Parathyroid adenoma (tissue), 2 donors: ENCODE measurements around the gene DGKD.

Experiments
- H2AFZ ChIP-seq: fragments of 300-600 bp; sonication (generic); one replicate; pipeline ENCODE4 v1.7.0; 2017; ENCODE audit warnings: antibody characterized with exemption, mild to moderate bottlenecking
- H3K27ac ChIP-seq: fragments of 300-600 bp; sonication (generic); one replicate; pipeline ENCODE4 v1.7.0; 2017
- H3K27me3 ChIP-seq: fragments of 300-600 bp; sonication (generic); one replicate; pipeline ENCODE4 v1.7.0; 2017; ENCODE audit warnings: low read length; ENCODE audit not compliant: control insufficient read depth, insufficient read depth
- H3K36me3 ChIP-seq: fragments of 300-600 bp; sonication (generic); one replicate; pipeline ENCODE4 v1.7.0; 2017; ENCODE audit warnings: low read length; ENCODE audit not compliant: control insufficient read depth, insufficient read depth
- H3K4me1 ChIP-seq: fragments of 300-600 bp; sonication (generic); one replicate; pipeline ENCODE4 v1.7.0; 2017; ENCODE audit warnings: control low read depth
- H3K4me2 ChIP-seq: fragments of 300-600 bp; sonication (generic); one replicate; pipeline ENCODE4 v1.7.0; 2017; ENCODE audit warnings: low read length
- H3K4me3 ChIP-seq: fragments of 300-600 bp; sonication (generic); one replicate; pipeline ENCODE4 v1.7.0; 2017; ENCODE audit warnings: low read depth, low read length
- H3K79me2 ChIP-seq: fragments of 300-600 bp; sonication (generic); one replicate; pipeline ENCODE4 v1.7.0; 2017; ENCODE audit warnings: control low read depth
- H3K9ac ChIP-seq: fragments of 300-600 bp; sonication (generic); one replicate; pipeline ENCODE4 v1.7.0; 2017; ENCODE audit warnings: mild to moderate bottlenecking
- H3K9me3 ChIP-seq: fragments of 300-600 bp; sonication (generic); one replicate; pipeline ENCODE4 v1.7.0; 2017; ENCODE audit warnings: low read length; ENCODE audit not compliant: control insufficient read depth
- TF ChIP-seq, protein P1 (sequence below): fragments of 300-600 bp; sonication (generic); IDR thresholded peaks from one replicate; pipeline ENCODE4 v1.7.0; 2017; ENCODE audit warnings: antibody characterized with exemption, mild to moderate bottlenecking
- donor health status: primary hyperparathyroidism.

The DGKD gene

DNA sequence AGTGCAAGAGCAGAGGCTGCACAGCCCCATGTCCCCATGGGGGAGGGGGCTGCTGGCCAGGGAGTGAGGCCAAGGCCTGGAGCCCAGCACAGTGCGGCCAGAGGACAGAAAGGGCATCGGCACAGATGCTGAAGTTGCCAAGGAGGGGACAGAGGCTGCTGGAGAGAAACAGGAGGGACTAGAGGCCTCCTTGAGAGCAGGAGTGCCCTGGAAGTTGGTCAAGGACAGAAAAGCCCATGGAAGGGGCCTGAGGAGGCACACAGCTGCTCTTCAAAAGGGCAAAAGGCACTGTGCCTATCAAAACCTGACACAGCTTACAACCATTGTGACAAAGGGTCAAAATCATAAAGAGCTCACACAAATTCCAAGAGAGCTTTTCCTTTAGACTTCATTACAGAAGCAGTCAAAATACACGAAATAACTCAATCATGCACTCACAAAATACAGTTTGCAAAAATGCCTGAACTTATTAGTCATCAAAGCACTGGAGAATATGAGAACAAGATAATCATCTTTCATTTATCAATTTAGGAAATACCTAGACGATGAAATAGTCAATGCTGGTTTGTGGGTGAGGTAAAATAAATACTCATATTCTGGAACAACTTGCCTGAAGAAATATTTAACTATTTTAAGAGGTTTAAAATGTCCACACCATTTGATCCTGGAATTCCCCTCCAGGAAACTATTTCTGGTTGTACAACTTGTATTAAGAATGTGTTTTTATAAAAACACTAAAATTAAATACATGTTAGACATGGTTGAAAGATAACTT, 132.7 kb downstream of the DGKD start:
- Histone ChIP-seq H2AFZ (no peak overlapping the region), H3K4me2 (no peak overlapping the region), H3K4me3 (no peak overlapping the region), H3K27ac (no peak overlapping the region), H3K79me2 (no peaks in the 10 kb centered on the region), H3K36me3 (no peaks in the 10 kb centered on the region), H3K9ac (no peak overlapping the region), H3K27me3 (no peaks in the 10 kb centered on the region), H3K4me1 (no peaks in the 10 kb centered on the region), H3K9me3 (no peaks in the 10 kb centered on the region)
- TF ChIP-seq, protein P1, sequence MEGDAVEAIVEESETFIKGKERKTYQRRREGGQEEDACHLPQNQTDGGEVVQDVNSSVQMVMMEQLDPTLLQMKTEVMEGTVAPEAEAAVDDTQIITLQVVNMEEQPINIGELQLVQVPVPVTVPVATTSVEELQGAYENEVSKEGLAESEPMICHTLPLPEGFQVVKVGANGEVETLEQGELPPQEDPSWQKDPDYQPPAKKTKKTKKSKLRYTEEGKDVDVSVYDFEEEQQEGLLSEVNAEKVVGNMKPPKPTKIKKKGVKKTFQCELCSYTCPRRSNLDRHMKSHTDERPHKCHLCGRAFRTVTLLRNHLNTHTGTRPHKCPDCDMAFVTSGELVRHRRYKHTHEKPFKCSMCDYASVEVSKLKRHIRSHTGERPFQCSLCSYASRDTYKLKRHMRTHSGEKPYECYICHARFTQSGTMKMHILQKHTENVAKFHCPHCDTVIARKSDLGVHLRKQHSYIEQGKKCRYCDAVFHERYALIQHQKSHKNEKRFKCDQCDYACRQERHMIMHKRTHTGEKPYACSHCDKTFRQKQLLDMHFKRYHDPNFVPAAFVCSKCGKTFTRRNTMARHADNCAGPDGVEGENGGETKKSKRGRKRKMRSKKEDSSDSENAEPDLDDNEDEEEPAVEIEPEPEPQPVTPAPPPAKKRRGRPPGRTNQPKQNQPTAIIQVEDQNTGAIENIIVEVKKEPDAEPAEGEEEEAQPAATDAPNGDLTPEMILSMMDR = no peak

DNA sequence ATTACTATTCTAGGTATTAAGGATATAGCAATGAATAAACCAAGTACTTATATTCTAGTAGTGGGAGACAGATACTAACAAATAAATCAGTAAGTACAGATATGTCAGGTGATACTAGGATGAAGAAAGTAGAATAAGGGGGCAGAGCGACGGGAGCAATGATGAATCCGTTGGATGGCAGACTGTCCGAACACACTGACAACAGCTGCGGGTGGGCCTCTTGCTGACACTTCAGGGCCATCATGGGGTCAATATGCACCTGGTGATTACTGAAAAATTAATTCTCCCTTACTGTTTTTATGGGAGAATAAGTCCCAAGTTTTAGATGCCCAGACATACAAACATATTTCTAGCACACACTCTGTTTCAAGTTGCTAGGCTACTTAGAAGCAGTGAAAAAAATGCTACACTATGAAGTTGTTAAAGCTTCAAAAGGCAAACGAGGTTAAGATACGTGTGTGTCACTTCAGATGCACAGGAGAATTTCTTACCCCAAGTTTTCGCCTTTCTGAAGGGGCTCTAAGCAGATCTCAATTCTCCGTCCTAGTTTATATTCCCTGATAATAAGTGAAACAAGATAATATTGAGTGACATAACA, 133.6 kb downstream of the DGKD start:
- no peaks in the 10 kb centered on the region for H3K27me3 ChIP-seq
- no peaks in the 10 kb centered on the region for H3K4me1 ChIP-seq
- H3K9ac ChIP-seq = no peak overlapping the region
- TF ChIP-seq, protein P1 = no peak
- no peaks in the 10 kb centered on the region for H3K79me2 ChIP-seq
- H3K4me3 ChIP-seq = no peak overlapping the region
- H2AFZ ChIP-seq = no peak overlapping the region
- no peaks in the 10 kb centered on the region for H3K9me3 ChIP-seq
- H3K36me3 ChIP-seq = no peaks in the 10 kb centered on the region
- no peak overlapping the region for H3K27ac ChIP-seq
- no peak overlapping the region for H3K4me2 ChIP-seq

DNA sequence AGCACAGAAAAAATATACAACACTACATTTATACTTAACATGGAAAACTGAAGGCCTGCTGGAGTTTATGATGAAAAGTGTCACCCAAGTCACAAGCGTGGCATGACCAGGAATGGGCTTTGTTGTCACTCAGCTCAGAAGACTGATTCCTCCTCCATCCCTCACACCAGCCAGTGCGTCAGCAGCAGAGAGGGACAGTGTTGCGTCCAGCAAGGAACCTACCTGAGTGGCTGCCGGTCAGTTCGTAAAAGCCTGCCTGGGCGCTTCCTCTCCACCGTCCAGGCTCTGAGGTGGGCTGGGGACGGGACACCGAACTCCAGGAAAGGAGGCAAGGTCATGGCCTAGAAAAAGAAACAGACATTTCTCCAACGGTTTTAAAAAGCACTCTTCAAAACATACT, 134.8 kb downstream of the DGKD start:
- Histone ChIP-seq H3K4me2 (no peak overlapping the region), H3K4me3 (no peak overlapping the region), H3K79me2 (no peaks in the 10 kb centered on the region), H3K27ac (no peak overlapping the region), H3K9me3 (no peaks in the 10 kb centered on the region), H3K9ac (no peak overlapping the region), H3K27me3 (no peaks in the 10 kb centered on the region), H3K4me1 (no peaks in the 10 kb centered on the region), H2AFZ (no peak overlapping the region), H3K36me3 (no peaks in the 10 kb centered on the region)
- TF ChIP-seq, protein P1 = no peak

DNA sequence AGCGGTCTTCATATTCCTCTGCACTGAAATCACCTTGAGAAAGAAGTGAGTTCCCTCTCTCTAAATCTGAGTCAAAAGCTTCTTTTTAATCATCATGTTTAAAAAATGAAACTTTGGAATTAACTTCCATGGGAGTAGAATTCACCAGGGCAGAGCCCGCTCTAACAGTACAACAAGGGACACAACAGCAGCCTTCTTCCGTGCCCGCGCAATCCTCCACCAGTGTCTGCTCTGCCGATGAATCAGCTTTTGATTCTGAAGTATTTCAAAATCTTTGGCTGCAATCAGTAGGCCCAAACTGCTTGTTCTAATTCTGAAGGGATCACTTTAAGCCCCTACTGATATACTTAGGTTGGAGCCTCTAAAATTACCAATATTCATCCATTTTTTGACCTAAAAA, 135.4 kb downstream of the DGKD start:
- Histone ChIP-seq H3K4me1 (no peaks in the 10 kb centered on the region), H3K27me3 (no peaks in the 10 kb centered on the region), H3K9ac (no peak overlapping the region), H3K4me2 (no peak overlapping the region), H3K27ac (no peak overlapping the region), H3K36me3 (no peaks in the 10 kb centered on the region), H3K9me3 (no peaks in the 10 kb centered on the region), H3K4me3 (no peak overlapping the region), H2AFZ (no peak overlapping the region), H3K79me2 (no peaks in the 10 kb centered on the region)
- TF ChIP-seq, protein P1 = no peak

DNA sequence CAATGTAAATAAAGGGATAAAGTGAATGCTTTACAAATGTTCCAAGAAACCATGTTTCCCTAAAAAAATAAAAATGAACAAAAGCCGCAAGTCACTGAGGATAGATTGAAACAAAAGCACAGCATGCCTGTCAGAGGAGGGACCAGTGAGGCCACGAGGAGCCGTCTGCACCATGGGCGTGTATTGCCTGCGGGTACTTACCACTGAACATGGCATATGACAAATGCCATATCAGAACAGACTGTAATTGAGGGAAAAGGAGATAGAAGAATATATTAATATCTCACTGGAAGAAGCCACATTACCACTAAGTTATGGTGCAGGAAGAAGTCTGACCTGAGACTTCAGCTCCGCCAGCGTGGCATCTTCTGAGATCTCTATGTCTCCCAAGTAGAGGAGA, 136.5 kb downstream of the DGKD start:
- no peak overlapping the region for H3K4me3 ChIP-seq
- H3K27ac ChIP-seq = no peak overlapping the region
- H3K79me2 ChIP-seq = no peaks in the 10 kb centered on the region
- H3K36me3 ChIP-seq = no peaks in the 10 kb centered on the region
- no peaks in the 10 kb centered on the region for H3K9me3 ChIP-seq
- no peak overlapping the region for H2AFZ ChIP-seq
- TF ChIP-seq, protein P1 = no peak
- H3K4me1 ChIP-seq = no peaks in the 10 kb centered on the region
- H3K9ac ChIP-seq = no peak overlapping the region
- no peaks in the 10 kb centered on the region for H3K27me3 ChIP-seq
- H3K4me2 ChIP-seq = no peak overlapping the region
